Vagina (tissue), 2 donors: ENCODE measurements around the gene CCNY.

Source experiments
- CTCF ChIP-seq, 3 experiments: fragments of 450-650 bp in 2 of 3; fragments of 200-600 bp in 1 of 3; sonication (generic) in 1 of 3; IDR thresholded peaks; one replicate each; pipeline ENCODE4 v1.5.1; 2017 to 2019; ENCODE audit warnings: antibody characterized with exemption in 3 of 3, mild to moderate bottlenecking in 2 of 3, moderate library complexity in 2 of 3
- POLR2A ChIP-seq, 2 donors: fragments of 450-650 bp; IDR thresholded peaks; one replicate each; pipeline ENCODE4 v1.6.1; 2017; ENCODE audit warnings: antibody characterized with exemption in 2 of 2, mild to moderate bottlenecking in 2 of 2, moderate library complexity in 2 of 2
- POLR2AphosphoS5 ChIP-seq, 2 donors: sonication (generic); formaldehyde crosslinking; IDR thresholded peaks; one replicate each; pipeline ENCODE4 v1.9.0; 2017; ENCODE audit warnings: antibody characterized with exemption in 2 of 2, mild to moderate bottlenecking in 2 of 2, low read depth in 1 of 2; ENCODE audit not compliant: insufficient read depth in 1 of 2

GRCh38 chr10:35339942-35340341 is 3.6 kb downstream of the CCNY start:
- TF ChIP-seq CTCF (IDR thresholded peaks at IDR 0.05) (no peak), POLR2A (IDR thresholded peaks at IDR 0.05) (no peak), POLR2AphosphoS5 (IDR thresholded peaks at IDR 0.05; ENCODE audit: insufficient read depth in 1 of 2, low read depth in 1 of 2) (no peak)
